Activated T-helper 1 cell treated with anti-CD3 and anti-CD28 coated beads, Interleukin-12 subunit alpha, Interleukin-12 subunit beta, Interleukin-2, Interleukin-4 antibody, amounts not matched to agents 30 ng/mL and 10 ng/mL and 1 ng/mL, durations not matched to agents 14 hours and 24 hours and 36 hours (primary cell): ENCODE results near the gene ZYX. TPM values are rescaled to one million over a fixed set of nuclear protein-coding genes. Genes with fewer than 3 reads are reported as not detected.

Experiments
- DNase-seq: peaks from one replicate; pipeline ENCODE4 v3.0.0; 2021; ENCODE audit warnings: low spot score
- H3K27ac Mint-ChIP-seq: one replicate; pipeline ENCODE4 v1.8.0; 2021; ENCODE audit warnings: mild to moderate bottlenecking, mixed read lengths
- H3K27me3 Mint-ChIP-seq: one replicate; pipeline ENCODE4 v1.8.0; 2022; ENCODE audit warnings: mild to moderate bottlenecking, moderate library complexity, mixed read lengths; ENCODE audit not compliant: insufficient read depth
- H3K36me3 Mint-ChIP-seq: one replicate; pipeline ENCODE4 v1.8.0; 2021; ENCODE audit warnings: low read depth, mixed read lengths
- H3K4me1 Mint-ChIP-seq: one replicate; pipeline ENCODE4 v1.8.0; 2021; ENCODE audit warnings: low read depth, mixed read lengths
- H3K4me3 Mint-ChIP-seq: one replicate; pipeline ENCODE4 v1.8.0; 2021; ENCODE audit warnings: mild to moderate bottlenecking, moderate library complexity, mixed read lengths
- H3K9me3 Mint-ChIP-seq: one replicate; pipeline ENCODE4 v1.8.0; 2021; ENCODE audit warnings: mixed read lengths
- intact Hi-C: fragments of 100-400 bp; cut with micrococcal nuclease; formaldehyde crosslinking; loops from one replicate; pipeline ENCODE4 v1.15.1; 2024
- total RNA-seq: library from RNA; stranded (reverse); gene quantifications from 2 replicates; pipeline ENCODE4 v1.2.3, GENCODE V29; 2022

ZYX gene
- total RNA-seq, 1 donor from 2014 or later = 78.8 TPM

GRCh38 chr7:143355450-143356385, 25.4 kb upstream of the ZYX start:
- Mint-ChIP-seq H3K27ac (no peak overlapping the region), H3K9me3 (no peaks in the 10 kb centered on the region), H3K4me3 (no peak overlapping the region), H3K27me3 (peaks cover 28% of the 10 kb centered on the region), H3K4me1 (no peaks in the 10 kb centered on the region), H3K36me3 (no peaks in the 10 kb centered on the region)
- DNase-seq = no peak
- intact Hi-C loops = no loop called here

- no peak overlapping the region for H3K4me3 Mint-ChIP-seq
These were observed 24.6 kb upstream of the ZYX start for GRCh38 chr7:143356414-143357050.

GRCh38 chr7:143358626-143359025, 22.5 kb upstream of the ZYX start:
- Mint-ChIP-seq H3K27ac (no peak overlapping the region), H3K4me3 (no peak overlapping the region), H3K9me3 (no peaks in the 10 kb centered on the region), H3K4me1 (no peaks in the 10 kb centered on the region), H3K36me3 (no peaks in the 10 kb centered on the region), H3K27me3 (peaks cover 43% of the 10 kb centered on the region)
- intact Hi-C loops = no loop called here
- no peak for DNase-seq

More at GRCh38 chr7:143356414-143357050, 24.6 kb upstream of the ZYX start:
- Mint-ChIP-seq H3K27me3 (peaks cover 33% of the 10 kb centered on the region), H3K4me1 (no peaks in the 10 kb centered on the region), H3K9me3 (no peaks in the 10 kb centered on the region), H3K27ac (no peak overlapping the region), H3K36me3 (no peaks in the 10 kb centered on the region)
- intact Hi-C loops = no loop called here
- DNase-seq = no peak

- peak overlapping the region; percentile 73 for H3K4me3 Mint-ChIP-seq
- intact Hi-C loops = no loop called here
- H3K9me3 Mint-ChIP-seq = no peaks in the 10 kb centered on the region
- H3K4me1 Mint-ChIP-seq = no peaks in the 10 kb centered on the region
- DNase-seq = no peak
- no peak overlapping the region for H3K27ac Mint-ChIP-seq
- H3K27me3 Mint-ChIP-seq = peaks cover 55% of the 10 kb centered on the region
- H3K36me3 Mint-ChIP-seq = no peaks in the 10 kb centered on the region
These were observed 21.3 kb upstream of the ZYX start for GRCh38 chr7:143359771-143360353.

- intact Hi-C loops = no loop called here
- peak overlapping the region; percentile 21 for H3K27ac Mint-ChIP-seq
- H3K4me3 Mint-ChIP-seq = peak overlapping the region; percentile 73
These were observed 20.2 kb upstream of the ZYX start for GRCh38 chr7:143360788-143361551.

GRCh38 chr7:143361552-143362130, 19.5 kb upstream of the ZYX start:
- DNase-seq = no peak
- peaks cover 70% of the 10 kb centered on the region for H3K27me3 Mint-ChIP-seq
- H3K9me3 Mint-ChIP-seq = no peaks in the 10 kb centered on the region
- H3K27ac Mint-ChIP-seq = no peak overlapping the region
- H3K4me1 Mint-ChIP-seq = no peaks in the 10 kb centered on the region
- peak overlapping the region; percentile 83 for H3K4me3 Mint-ChIP-seq
- H3K36me3 Mint-ChIP-seq = no peaks in the 10 kb centered on the region
- intact Hi-C loops = loop anchor here (1.0 kb wide), 3 partner anchors 19 to 121 kb away; no protein-coding TSS in a partner anchor

More at GRCh38 chr7:143360788-143361551, 20.2 kb upstream of the ZYX start:
- H3K4me1 Mint-ChIP-seq = no peaks in the 10 kb centered on the region
- DNase-seq = no peak
- H3K9me3 Mint-ChIP-seq = no peaks in the 10 kb centered on the region
- peaks cover 65% of the 10 kb centered on the region for H3K27me3 Mint-ChIP-seq
- no peaks in the 10 kb centered on the region for H3K36me3 Mint-ChIP-seq

GRCh38 chr7:143362131-143363015, 18.8 kb upstream of the ZYX start, which contains the start of gene FAM131B:
FAM131B (minus strand) TSS chr7:143362713; CDS start chr7:143362603, 110 bp downstream.
- Mint-ChIP-seq H3K4me1 (no peaks in the 10 kb centered on the region), H3K27ac (no peak within 1 kb of the TSS), H3K4me3 (peak within 1 kb of the TSS; percentile 83), H3K36me3 (no peaks in the 10 kb centered on the region), H3K9me3 (no peaks in the 10 kb centered on the region), H3K27me3 (peaks cover 76% of the 10 kb centered on the region)
- DNase-seq = no peak
- intact Hi-C loops = loop anchor here (1.0 kb wide), 3 partner anchors 18 to 122 kb away; no protein-coding TSS in a partner anchor

- DNase-seq = no peak
- H3K4me1 Mint-ChIP-seq = no peaks in the 10 kb centered on the region
- H3K27ac Mint-ChIP-seq = no peak overlapping the region
- peak overlapping the region; percentile 74 for H3K4me3 Mint-ChIP-seq
- H3K27me3 Mint-ChIP-seq = peaks cover 71% of the 10 kb centered on the region
- intact Hi-C loops = no loop called here
- no peaks in the 10 kb centered on the region for H3K9me3 Mint-ChIP-seq
- H3K36me3 Mint-ChIP-seq = no peaks in the 10 kb centered on the region
These were observed 17.9 kb upstream of the ZYX start for GRCh38 chr7:143363016-143363937.

- Mint-ChIP-seq H3K4me3 (no peak overlapping the region), H3K9me3 (no peaks in the 10 kb centered on the region), H3K27me3 (peaks cover 47% of the 10 kb centered on the region), H3K4me1 (peaks cover 10% of the 10 kb centered on the region), H3K27ac (no peak overlapping the region), H3K36me3 (no peaks in the 10 kb centered on the region)
- DNase-seq = no peak
- intact Hi-C loops = no loop called here
These were observed 13.2 kb upstream of the ZYX start for GRCh38 chr7:143367972-143368371.

- H3K27me3 Mint-ChIP-seq = peaks cover 43% of the 10 kb centered on the region
- DNase-seq = no peak
- H3K4me1 Mint-ChIP-seq = peaks cover 10% of the 10 kb centered on the region
- H3K9me3 Mint-ChIP-seq = no peaks in the 10 kb centered on the region
- no peak overlapping the region for H3K27ac Mint-ChIP-seq
- no peaks in the 10 kb centered on the region for H3K36me3 Mint-ChIP-seq
- no peak overlapping the region for H3K4me3 Mint-ChIP-seq
- intact Hi-C loops = no loop called here
These were observed 12.8 kb upstream of the ZYX start for GRCh38 chr7:143368387-143368786.
